ENCODE measurements around the gene PTCH1.

GRCh38 chr9:95496687-95497086, 20.1 kb downstream of the PTCH1 start:
- TF ChIP-seq ATF2 (IDR thresholded peaks at IDR 0.05; ENCODE audit: low read length) (no peak), SMC3 (IDR thresholded peaks at IDR 0.05; ENCODE audit: borderline replicate concordance, low read length) (no peak), SP1 (IDR thresholded peaks at IDR 0.05; ENCODE audit: low read depth, low read length) (no peak), CTCF (IDR thresholded peaks at IDR 0.05 in 2 of 3, conservative IDR thresholded peaks at IDR 0.05 in 1 of 3; ENCODE audit: control insufficient read depth in 2 of 3, extremely low read depth in 1 of 3, insufficient read depth in 1 of 3, low read depth in 3 of 3, low read length in 3 of 3) (no peak), POLR2AphosphoS5 (IDR thresholded peaks at IDR 0.05; ENCODE audit: low read length) (no peak), TAF1 (IDR thresholded peaks at IDR 0.05; ENCODE audit: borderline replicate concordance, low read depth, low read length) (no peak), NRF1 (conservative IDR thresholded peaks at IDR 0.05; ENCODE audit: low read depth, low read length) (no peak), NFYB (IDR thresholded peaks at IDR 0.05; ENCODE audit: insufficient read depth, low read depth, low read length) (no peak), ESRRA (IDR thresholded peaks at IDR 0.05; ENCODE audit: low read length) (no peak), ZBTB40 (IDR thresholded peaks at IDR 0.05; ENCODE audit: borderline replicate concordance) (no peak), POLR2A (IDR thresholded peaks at IDR 0.05; ENCODE audit: low read depth, low read length) (no peak), PBX3 (IDR thresholded peaks at IDR 0.05; ENCODE audit: insufficient replicate concordance, low read depth, low read length) (no peak), ZBTB33 (IDR thresholded peaks at IDR 0.05) (no peak), SPI1 (IDR thresholded peaks at IDR 0.05; ENCODE audit: borderline replicate concordance, insufficient read depth, low read depth, low read length) (no peak)

Data from GM12878 (cell line).